MM.1S (cell line): Measurements from ENCODE around the gene CCDC81.
A peak's percentile ranks its signal among the peaks of the same experiment; 100 is the strongest.

Source experiments
- CTCF ChIP-seq: fragments of 300-600 bp; sonication (generic); IDR thresholded peaks from 2 replicates; pipeline ENCODE4 v1.5.1; 2016; ENCODE audit warnings: antibody characterized with exemption, low read length, mixed read lengths
- EZH2 ChIP-seq: fragments of 300-600 bp; sonication (generic); optimal IDR thresholded peaks from 2 replicates; pipeline ENCODE3; 2017; ENCODE audit warnings: low read depth, mild to moderate bottlenecking, antibody characterized with exemption, low read length, mixed read lengths
- EZH2phosphoT487 ChIP-seq: fragments of 300-600 bp; sonication (generic); IDR thresholded peaks from 2 replicates; pipeline ENCODE4 v1.6.1; 2018; ENCODE audit warnings: antibody characterized with exemption, low read length

- peak; percentile 92 for TF ChIP-seq CTCF
- no peak for TF ChIP-seq EZH2
- TF ChIP-seq EZH2phosphoT487: no peak
These were observed 81.6 kb downstream of the CCDC81 start for GRCh38 chr11:86456075-86456939.
